ENCODE measurements around the gene COPS3.

The COPS3 gene

GRCh38 chr17:17246879-17247278, 34.2 kb downstream of the COPS3 start:
- TF ChIP-seq CREB5 (CRISPR knock-in tag; IDR thresholded peaks at IDR 0.05; ENCODE audit: low read depth) (no peak), TOX (CRISPR knock-in tag; IDR thresholded peaks at IDR 0.05; ENCODE audit: borderline replicate concordance) (no peak), ZFP3 (CRISPR knock-in tag; IDR thresholded peaks at IDR 0.05) (no peak), POU6F1 (CRISPR knock-in tag; IDR thresholded peaks at IDR 0.05; ENCODE audit: borderline replicate concordance, low read depth) (no peak)
- TF ChIP-seq, protein P1, sequence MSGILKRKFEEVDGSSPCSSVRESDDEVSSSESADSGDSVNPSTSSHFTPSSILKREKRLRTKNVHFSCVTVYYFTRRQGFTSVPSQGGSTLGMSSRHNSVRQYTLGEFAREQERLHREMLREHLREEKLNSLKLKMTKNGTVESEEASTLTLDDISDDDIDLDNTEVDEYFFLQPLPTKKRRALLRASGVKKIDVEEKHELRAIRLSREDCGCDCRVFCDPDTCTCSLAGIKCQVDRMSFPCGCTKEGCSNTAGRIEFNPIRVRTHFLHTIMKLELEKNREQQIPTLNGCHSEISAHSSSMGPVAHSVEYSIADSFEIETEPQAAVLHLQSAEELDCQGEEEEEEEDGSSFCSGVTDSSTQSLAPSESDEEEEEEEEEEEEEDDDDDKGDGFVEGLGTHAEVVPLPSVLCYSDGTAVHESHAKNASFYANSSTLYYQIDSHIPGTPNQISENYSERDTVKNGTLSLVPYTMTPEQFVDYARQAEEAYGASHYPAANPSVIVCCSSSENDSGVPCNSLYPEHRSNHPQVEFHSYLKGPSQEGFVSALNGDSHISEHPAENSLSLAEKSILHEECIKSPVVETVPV (CRISPR knock-in tag; IDR thresholded peaks at IDR 0.05): no peak
- ATAC-seq: no peak

DNA sequence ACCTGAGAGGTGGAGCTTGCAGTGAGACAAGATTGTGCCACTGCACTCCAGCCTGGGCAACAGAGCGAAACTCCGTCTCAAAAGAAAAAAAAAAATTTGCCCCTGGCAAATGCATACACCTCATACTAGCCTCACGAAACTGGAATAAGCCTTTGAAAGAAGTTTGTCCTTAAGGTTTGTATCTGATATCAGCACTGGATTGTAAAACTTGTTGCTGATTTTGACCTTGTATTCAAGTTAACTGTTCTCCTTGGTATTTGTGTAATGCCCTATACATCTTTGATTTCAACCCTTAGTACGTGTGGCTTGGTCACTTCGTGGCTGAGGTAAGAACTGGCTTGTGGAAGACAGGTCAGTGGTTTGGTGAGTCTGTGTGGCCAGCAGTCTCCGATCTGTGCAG, 37.9 kb downstream of the COPS3 start:
- no peak for ATAC-seq
- no peak for TF ChIP-seq SNAI2 (CRISPR knock-in tag; IDR thresholded peaks at IDR 0.05)
- TF ChIP-seq ZNF70 (CRISPR knock-in tag; IDR thresholded peaks at IDR 0.05): no peak
- no peak for TF ChIP-seq ZC3H10 (CRISPR knock-in tag; IDR thresholded peaks at IDR 0.05)
- TF ChIP-seq RARB (CRISPR knock-in tag; IDR thresholded peaks at IDR 0.05): no peak
- TF ChIP-seq, protein P2, sequence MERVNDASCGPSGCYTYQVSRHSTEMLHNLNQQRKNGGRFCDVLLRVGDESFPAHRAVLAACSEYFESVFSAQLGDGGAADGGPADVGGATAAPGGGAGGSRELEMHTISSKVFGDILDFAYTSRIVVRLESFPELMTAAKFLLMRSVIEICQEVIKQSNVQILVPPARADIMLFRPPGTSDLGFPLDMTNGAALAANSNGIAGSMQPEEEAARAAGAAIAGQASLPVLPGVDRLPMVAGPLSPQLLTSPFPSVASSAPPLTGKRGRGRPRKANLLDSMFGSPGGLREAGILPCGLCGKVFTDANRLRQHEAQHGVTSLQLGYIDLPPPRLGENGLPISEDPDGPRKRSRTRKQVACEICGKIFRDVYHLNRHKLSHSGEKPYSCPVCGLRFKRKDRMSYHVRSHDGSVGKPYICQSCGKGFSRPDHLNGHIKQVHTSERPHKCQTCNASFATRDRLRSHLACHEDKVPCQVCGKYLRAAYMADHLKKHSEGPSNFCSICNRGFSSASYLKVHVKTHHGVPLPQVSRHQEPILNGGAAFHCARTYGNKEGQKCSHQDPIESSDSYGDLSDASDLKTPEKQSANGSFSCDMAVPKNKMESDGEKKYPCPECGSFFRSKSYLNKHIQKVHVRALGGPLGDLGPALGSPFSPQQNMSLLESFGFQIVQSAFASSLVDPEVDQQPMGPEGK (CRISPR knock-in tag; IDR thresholded peaks at IDR 0.05; ENCODE audit: borderline replicate concordance): no peak
- TF ChIP-seq TOX (CRISPR knock-in tag; IDR thresholded peaks at IDR 0.05; ENCODE audit: borderline replicate concordance): no peak
- TF ChIP-seq TCF4 (CRISPR knock-in tag; IDR thresholded peaks at IDR 0.05; ENCODE audit: borderline replicate concordance): no peak
- TF ChIP-seq, protein P3, sequence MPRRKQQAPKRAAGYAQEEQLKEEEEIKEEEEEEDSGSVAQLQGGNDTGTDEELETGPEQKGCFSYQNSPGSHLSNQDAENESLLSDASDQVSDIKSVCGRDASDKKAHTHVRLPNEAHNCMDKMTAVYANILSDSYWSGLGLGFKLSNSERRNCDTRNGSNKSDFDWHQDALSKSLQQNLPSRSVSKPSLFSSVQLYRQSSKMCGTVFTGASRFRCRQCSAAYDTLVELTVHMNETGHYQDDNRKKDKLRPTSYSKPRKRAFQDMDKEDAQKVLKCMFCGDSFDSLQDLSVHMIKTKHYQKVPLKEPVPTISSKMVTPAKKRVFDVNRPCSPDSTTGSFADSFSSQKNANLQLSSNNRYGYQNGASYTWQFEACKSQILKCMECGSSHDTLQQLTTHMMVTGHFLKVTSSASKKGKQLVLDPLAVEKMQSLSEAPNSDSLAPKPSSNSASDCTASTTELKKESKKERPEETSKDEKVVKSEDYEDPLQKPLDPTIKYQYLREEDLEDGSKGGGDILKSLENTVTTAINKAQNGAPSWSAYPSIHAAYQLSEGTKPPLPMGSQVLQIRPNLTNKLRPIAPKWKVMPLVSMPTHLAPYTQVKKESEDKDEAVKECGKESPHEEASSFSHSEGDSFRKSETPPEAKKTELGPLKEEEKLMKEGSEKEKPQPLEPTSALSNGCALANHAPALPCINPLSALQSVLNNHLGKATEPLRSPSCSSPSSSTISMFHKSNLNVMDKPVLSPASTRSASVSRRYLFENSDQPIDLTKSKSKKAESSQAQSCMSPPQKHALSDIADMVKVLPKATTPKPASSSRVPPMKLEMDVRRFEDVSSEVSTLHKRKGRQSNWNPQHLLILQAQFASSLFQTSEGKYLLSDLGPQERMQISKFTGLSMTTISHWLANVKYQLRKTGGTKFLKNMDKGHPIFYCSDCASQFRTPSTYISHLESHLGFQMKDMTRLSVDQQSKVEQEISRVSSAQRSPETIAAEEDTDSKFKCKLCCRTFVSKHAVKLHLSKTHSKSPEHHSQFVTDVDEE (CRISPR knock-in tag; IDR thresholded peaks at IDR 0.05): no peak
- TF ChIP-seq POU6F1 (CRISPR knock-in tag; IDR thresholded peaks at IDR 0.05; ENCODE audit: borderline replicate concordance, low read depth): no peak
- TF ChIP-seq CREB5 (CRISPR knock-in tag; IDR thresholded peaks at IDR 0.05; ENCODE audit: low read depth): no peak
- TF ChIP-seq ARNTL (CRISPR knock-in tag; IDR thresholded peaks at IDR 0.05; ENCODE audit: borderline replicate concordance, low read depth): no peak
- TF ChIP-seq ISL1 (CRISPR knock-in tag; IDR thresholded peaks at IDR 0.05): no peak
- TF ChIP-seq, protein P1 (CRISPR knock-in tag; IDR thresholded peaks at IDR 0.05): no peak
- no peak for TF ChIP-seq ZFP3 (CRISPR knock-in tag; IDR thresholded peaks at IDR 0.05)
- no peak for TF ChIP-seq ZNF8 (CRISPR knock-in tag; IDR thresholded peaks at IDR 0.05)
- no peak for TF ChIP-seq PPARA (CRISPR knock-in tag; IDR thresholded peaks at IDR 0.05; ENCODE audit: borderline replicate concordance)
- TF ChIP-seq BACH2 (CRISPR knock-in tag; IDR thresholded peaks at IDR 0.05; ENCODE audit: borderline replicate concordance): no peak
- TF ChIP-seq ESRRG (CRISPR knock-in tag; IDR thresholded peaks at IDR 0.05): no peak
- TF ChIP-seq GLIS3 (CRISPR knock-in tag; IDR thresholded peaks at IDR 0.05): no peak
